Smooth muscle cell (in vitro differentiated cells): ENCODE measurements around the gene TRIM47. TPM values are rescaled to one million over a fixed set of nuclear protein-coding genes. Genes with fewer than 3 reads are reported as not detected.

Source experiments
- DNase-seq: peaks from one replicate; lab custom pipeline; 2025; ENCODE audit not compliant: unreplicated experiment; lab: John Stamatoyannopoulos, UW
- H2AFZ ChIP-seq: fragments of 200-600 bp; sonication (generic); 2 replicates; pipeline ENCODE4 v1.6.0; 2016; ENCODE audit warnings: antibody characterized with exemption, low read depth, mild to moderate bottlenecking
- H3F3A ChIP-seq: fragments of 200-600 bp; sonication (generic); 2 replicates; pipeline ENCODE4 v1.6.0; 2017; ENCODE audit warnings: antibody characterized with exemption, low read depth
- H3K27ac ChIP-seq: fragments of 200-600 bp; sonication (generic); 2 replicates; pipeline ENCODE4 v1.5.1; 2016; ENCODE audit warnings: low read depth, mild to moderate bottlenecking
- H3K27me3 ChIP-seq: fragments of 200-600 bp; sonication (generic); 2 replicates; pipeline ENCODE4 v1.6.1; 2016; ENCODE audit warnings: low read depth, mild to moderate bottlenecking
- H3K36me3 ChIP-seq: fragments of 200-600 bp; sonication (generic); 2 replicates; pipeline ENCODE4 v1.5.1; 2016; ENCODE audit warnings: low read depth
- H3K4me1 ChIP-seq: fragments of 200-600 bp; sonication (generic); 2 replicates; pipeline ENCODE4 v1.5.1; 2016; ENCODE audit warnings: low read depth
- H3K4me2 ChIP-seq: fragments of 200-600 bp; sonication (generic); 2 replicates; pipeline ENCODE4 v1.6.0; 2016; ENCODE audit warnings: mild to moderate bottlenecking
- H3K4me3 ChIP-seq: fragments of 200-600 bp; sonication (generic); 2 replicates; pipeline ENCODE4 v1.5.1; 2016; ENCODE audit warnings: mild to moderate bottlenecking
- H3K79me2 ChIP-seq: fragments of 200-600 bp; sonication (generic); 2 replicates; pipeline ENCODE4 v1.6.0; 2016; ENCODE audit warnings: low read depth, mild to moderate bottlenecking
- H3K9ac ChIP-seq: fragments of 200-600 bp; sonication (generic); 2 replicates; pipeline ENCODE4 v1.6.0; 2016; ENCODE audit warnings: low read depth
- H3K9me3 ChIP-seq: fragments of 200-600 bp; sonication (generic); replicated peaks from 2 replicates; pipeline ENCODE4 v1.5.1; 2016; ENCODE audit warnings: low read depth
- H4K20me1 ChIP-seq: fragments of 200-600 bp; sonication (generic); 2 replicates; pipeline ENCODE4 v1.6.0; 2016; ENCODE audit warnings: low read depth
- CTCF ChIP-seq: fragments of 200-600 bp; sonication (generic); IDR thresholded peaks from 2 replicates; pipeline ENCODE4 v1.5.1; 2017; ENCODE audit warnings: borderline replicate concordance, mild to moderate bottlenecking, antibody characterized with exemption; ENCODE audit not compliant: insufficient read depth, poor library complexity, severe bottlenecking
- WGBS: methylation state at CpG from one replicate; pipeline ENCODE4 v1.1.7; 2016; ENCODE audit warnings: low lambda C conversion rate; 5-methylcytosine and 5-hydroxymethylcytosine counted together
- polyA plus RNA-seq: library from polyadenylated mRNA; unstranded; fragments of >200 nt; fragmentation: Nextera tagmentation; extraction: Ambion mirVana; gene quantifications from 2 replicates; pipeline ENCODE4 v1.2.1, GENCODE V29; 2016
- total RNA-seq: library from RNA; depleted of rRNA; stranded (reverse); fragments of >200 nt; gene quantifications from 2 replicates; pipeline ENCODE4 v1.2.3, GENCODE V29; 2014

The TRIM47 gene
- total and polyA plus RNA-seq, 2 experiments from 2014 or later: 8.7 to 16.1 TPM

- no peak for TF ChIP-seq CTCF
- Histone ChIP-seq H3K27ac (no peak overlapping the region), H2AFZ (no peak overlapping the region), H3K9ac (no peak overlapping the region), H3K4me2 (no peak overlapping the region), H4K20me1 (no peaks in the 10 kb centered on the region), H3K4me1 (no peaks in the 10 kb centered on the region), H3K9me3 (no peaks in the 10 kb centered on the region), H3K79me2 (no peaks in the 10 kb centered on the region), H3K4me3 (no peak overlapping the region), H3K27me3 (no peaks in the 10 kb centered on the region), H3F3A (no peaks in the 10 kb centered on the region), H3K36me3 (no peaks in the 10 kb centered on the region)
- WGBS: 95% methylated on average over 19 of the region's 19 CpGs
- no peak for DNase-seq
These were observed 49.6 kb downstream of the TRIM47 start for GRCh38 chr17:75828741-75829140.

- H3K9me3 ChIP-seq: no peaks in the 10 kb centered on the region
- no peaks in the 10 kb centered on the region for H3K36me3 ChIP-seq
- 77% methylated on average over 11 of the region's 11 CpGs for WGBS
- no peak overlapping the region for H3K27ac ChIP-seq
- TF ChIP-seq CTCF: no peak
- H3K9ac ChIP-seq: no peak overlapping the region
- no peaks in the 10 kb centered on the region for H3K4me1 ChIP-seq
- DNase-seq: no peak
- no peaks in the 10 kb centered on the region for H3F3A ChIP-seq
- no peaks in the 10 kb centered on the region for H3K79me2 ChIP-seq
- no peaks in the 10 kb centered on the region for H3K27me3 ChIP-seq
- H3K4me3 ChIP-seq: no peak overlapping the region
- H4K20me1 ChIP-seq: no peaks in the 10 kb centered on the region
- H3K4me2 ChIP-seq: peak overlapping the region; percentile 77
- no peak overlapping the region for H2AFZ ChIP-seq
These were observed 50.3 kb downstream of the TRIM47 start for GRCh38 chr17:75828076-75828400.

DNA sequence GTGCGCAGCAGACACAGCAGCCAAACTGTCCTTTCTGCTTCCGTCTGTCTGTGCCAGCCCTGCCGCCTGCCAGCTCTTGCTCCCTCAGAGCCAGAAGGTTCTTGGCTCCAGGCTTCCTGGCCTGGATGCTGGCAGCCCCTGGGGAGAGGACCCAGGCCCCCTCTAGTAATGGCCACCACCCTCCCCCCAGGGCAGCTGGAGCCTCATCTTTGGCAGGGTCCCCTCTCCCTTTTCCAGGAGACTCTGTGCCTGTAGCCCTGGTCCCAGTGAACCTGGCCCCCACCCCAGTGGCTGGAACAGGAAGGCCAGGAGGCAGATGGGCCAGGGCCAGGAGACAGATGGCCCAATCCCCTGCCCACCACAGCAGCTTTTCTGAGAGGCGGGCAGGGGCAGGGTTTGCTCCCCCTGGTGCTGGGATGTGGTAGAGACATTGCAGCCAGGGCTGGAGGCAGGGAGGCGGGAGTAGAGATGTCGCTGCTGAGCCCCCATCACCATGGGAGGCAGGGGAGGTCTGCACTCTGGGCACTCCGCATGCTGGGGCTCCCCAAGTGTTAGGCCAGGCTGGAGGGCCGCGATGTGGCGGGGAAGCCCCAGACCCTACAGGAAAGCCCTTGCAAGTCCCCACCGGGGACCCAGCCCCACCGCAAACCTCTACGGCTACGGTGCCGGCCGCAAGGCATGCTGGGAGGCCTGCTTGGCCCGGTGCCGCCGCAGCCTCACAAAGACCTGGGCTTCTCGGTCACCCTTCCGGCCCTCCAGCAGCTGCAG is 50.9 kb downstream of the TRIM47 start:
- Histone ChIP-seq H3K4me3 (no peak overlapping the region), H3F3A (no peaks in the 10 kb centered on the region), H3K4me1 (no peaks in the 10 kb centered on the region), H3K9ac (no peak overlapping the region), H4K20me1 (no peaks in the 10 kb centered on the region), H3K27me3 (no peaks in the 10 kb centered on the region), H3K9me3 (no peaks in the 10 kb centered on the region), H2AFZ (no peak overlapping the region), H3K4me2 (peak overlapping the region; percentile 77), H3K79me2 (no peaks in the 10 kb centered on the region), H3K36me3 (no peaks in the 10 kb centered on the region), H3K27ac (no peak overlapping the region)
- peak; percentile 28 for DNase-seq
- TF ChIP-seq CTCF: peak; percentile 51
- 35% methylated on average over 19 of the region's 21 CpGs for WGBS

- Histone ChIP-seq H3K4me2 (peak overlapping the region; percentile 77), H3K79me2 (no peaks in the 10 kb centered on the region), H3K4me3 (no peak overlapping the region), H3K9me3 (no peaks in the 10 kb centered on the region), H2AFZ (no peak overlapping the region), H3K36me3 (no peaks in the 10 kb centered on the region), H3K4me1 (no peaks in the 10 kb centered on the region), H3K27me3 (no peaks in the 10 kb centered on the region), H3K9ac (no peak overlapping the region), H4K20me1 (no peaks in the 10 kb centered on the region), H3K27ac (no peak overlapping the region), H3F3A (no peaks in the 10 kb centered on the region)
- no peak for DNase-seq
- no peak for TF ChIP-seq CTCF
- WGBS: 88% methylated on average over 14 of the region's 14 CpGs
These were observed 51.6 kb downstream of the TRIM47 start for GRCh38 chr17:75826561-75827307.
